HG02571 (cell line): ENCODE results near the gene MBD5.

ENCODE experiments used
- ATAC-seq: cut with Tn5 transposase; IDR thresholded peaks from one replicate; pipeline ENCODE4 v1.9.1; 2021; ENCODE audit warnings: mild to moderate bottlenecking, moderate library complexity; ENCODE audit not compliant: unreplicated experiment

Gene MBD5

GRCh38 chr2:148299616-148300015 lies 278.7 kb downstream of the MBD5 start:
- ATAC-seq = no peak

DNA sequence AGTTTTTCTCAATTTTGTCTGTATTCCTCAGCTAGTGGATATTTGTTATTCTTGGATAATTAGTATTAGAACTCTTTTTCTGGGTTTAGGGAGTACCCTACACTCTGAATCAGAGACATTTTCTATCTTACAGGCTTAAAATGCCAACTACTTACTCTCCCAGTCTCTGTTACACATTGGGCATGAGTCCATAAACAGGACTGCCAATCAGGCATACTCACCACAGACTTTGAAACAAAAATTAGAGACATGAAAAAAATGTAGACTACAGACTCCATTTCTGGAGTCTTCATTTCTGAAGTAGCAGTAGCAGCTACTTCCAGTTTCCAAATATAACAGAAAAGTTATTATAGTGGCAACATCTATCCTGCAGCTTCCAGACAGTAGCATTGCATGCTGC lies 279.7 kb downstream of the MBD5 start:
- ATAC-seq = no peak

DNA sequence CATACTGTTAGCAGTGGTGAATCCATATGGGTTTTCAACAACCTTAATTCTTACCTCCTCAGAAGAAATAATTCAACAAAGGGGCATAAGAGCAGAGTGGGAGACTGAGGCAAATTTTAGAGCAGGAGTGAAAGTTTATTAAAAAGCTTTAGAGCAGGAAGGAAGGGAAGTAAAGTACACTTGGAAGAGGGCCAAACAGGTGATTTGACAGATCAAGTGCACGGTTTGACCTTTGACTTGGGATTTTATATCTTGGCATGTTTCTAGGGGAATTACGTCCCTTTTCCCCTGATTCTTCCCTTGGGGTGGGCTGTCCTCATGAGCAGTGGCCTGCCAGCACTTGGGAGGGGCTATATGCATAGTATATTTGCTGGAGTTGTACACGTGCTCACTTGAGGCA lies 280.5 kb downstream of the MBD5 start:
- ATAC-seq = no peak

GRCh38 chr2:148302526-148302925 lies 281.6 kb downstream of the MBD5 start:
- ATAC-seq = no peak

- ATAC-seq = no peak
These were observed 282.3 kb downstream of the MBD5 start for GRCh38 chr2:148303161-148303560.

DNA sequence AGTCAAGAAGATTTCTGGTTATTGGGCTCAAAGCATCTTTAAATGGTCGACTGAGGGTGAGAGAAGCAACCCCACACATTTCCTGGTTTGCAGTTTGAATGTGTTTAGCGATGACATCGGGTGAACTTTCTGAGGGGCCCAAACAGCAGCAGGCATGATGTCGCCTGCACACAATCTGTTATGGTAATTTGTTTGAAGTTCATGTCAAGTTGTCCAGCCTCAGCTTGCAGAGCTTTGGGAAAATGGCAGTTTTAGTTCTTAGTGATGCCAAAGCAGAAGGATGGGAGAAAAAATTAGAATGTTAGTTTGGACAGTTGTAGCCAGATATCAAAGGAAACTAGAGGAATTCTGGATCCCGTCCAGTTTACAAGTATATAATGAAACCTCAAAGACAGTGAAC lies 284.6 kb downstream of the MBD5 start:
- ATAC-seq = no peak

- no peak for ATAC-seq
These were observed 285.1 kb downstream of the MBD5 start for GRCh38 chr2:148306027-148306426.

GRCh38 chr2:148317598-148317997 lies 296.7 kb downstream of the MBD5 start:
- no peak for ATAC-seq

- ATAC-seq = no peak
These were observed 317.6 kb downstream of the MBD5 start for GRCh38 chr2:148338541-148338940.

- ATAC-seq = no peak
These were observed 321.2 kb downstream of the MBD5 start for GRCh38 chr2:148342086-148342485.

DNA sequence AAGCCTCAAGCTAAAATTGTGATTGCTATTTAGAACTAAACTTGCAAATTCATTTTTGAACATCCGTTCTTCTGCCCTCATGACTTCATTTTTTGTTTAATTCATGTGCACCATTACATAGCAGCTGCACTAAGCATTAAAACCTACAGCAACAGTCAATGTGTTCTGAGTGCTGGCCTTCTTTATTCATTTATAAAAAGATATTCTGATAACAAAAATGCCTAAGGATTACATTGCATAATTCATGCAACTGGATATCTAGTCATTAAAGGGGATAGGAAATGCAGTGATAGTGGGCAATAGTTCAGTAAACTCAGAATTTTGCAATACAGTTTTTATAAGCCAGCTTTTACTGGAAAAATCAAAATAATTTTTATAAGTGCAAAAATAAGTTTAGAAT lies 329.3 kb downstream of the MBD5 start:
- no peak for ATAC-seq

DNA sequence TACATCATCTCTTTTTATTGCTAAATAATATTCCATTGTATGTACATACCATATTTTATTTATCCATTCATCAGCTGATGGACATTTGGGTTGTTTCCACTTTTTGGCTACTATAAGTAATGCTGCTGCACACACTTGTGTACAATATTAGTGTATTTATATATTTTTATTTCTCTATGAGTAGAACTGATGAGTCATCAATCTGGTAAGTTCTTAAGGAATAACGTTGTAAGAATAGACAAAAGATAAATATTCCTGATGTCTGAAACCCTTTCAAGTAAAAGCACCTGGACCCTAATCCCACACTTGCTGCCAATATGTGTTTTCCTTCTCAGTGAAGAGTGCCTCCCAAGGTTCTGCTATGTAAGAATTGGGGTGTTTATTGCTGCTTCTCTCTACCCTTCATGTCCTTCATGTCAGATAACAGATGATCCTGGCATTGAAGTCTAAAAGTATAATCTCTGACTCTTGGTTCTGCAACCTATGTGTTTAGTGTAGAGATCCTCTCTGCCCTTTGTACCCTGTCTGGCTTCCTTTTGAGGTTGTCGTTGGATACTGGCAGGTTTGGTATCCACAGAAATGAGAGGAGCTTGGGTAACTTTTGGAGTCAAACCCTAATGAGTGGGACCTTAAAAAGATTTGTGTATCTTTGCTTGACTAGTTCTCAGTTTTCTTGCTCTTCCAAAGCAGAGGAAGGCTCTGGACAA lies 330.7 kb downstream of the MBD5 start:
- no peak for ATAC-seq

- ATAC-seq = no peak
These were observed 337.5 kb downstream of the MBD5 start for GRCh38 chr2:148358375-148358774.

GRCh38 chr2:148360662-148361061 lies 339.8 kb downstream of the MBD5 start:
- no peak for ATAC-seq

DNA sequence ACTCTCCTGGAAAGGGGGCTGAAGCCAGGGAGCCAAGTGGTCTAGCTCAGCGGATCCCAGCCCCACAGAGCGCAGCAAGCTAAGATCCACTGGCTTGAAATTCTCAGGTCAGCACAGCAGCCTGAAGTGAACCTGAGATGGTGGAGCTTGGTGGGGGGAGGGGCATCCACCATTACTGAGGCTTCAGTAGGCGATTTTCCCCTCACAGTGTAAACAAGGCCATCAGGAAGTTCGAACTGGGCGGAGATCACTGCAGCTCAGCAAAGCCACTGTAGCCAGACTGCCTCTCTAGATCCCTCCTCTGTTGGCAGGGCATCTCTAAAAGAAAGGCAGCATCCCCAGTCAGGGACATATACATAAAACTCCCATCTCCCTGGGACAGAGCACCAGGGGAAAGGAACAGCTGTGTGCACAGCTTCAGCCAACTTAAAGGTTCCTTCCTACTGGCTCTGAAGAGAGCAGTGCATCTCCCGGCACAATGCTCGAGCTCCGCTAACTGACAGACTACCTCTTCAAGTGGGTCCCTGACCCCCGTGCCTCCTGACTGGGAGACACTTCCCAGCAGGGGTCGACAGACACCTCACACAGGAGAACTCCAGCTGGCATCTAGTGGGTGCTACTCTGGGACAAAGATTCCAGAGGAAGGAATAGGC lies 341.4 kb downstream of the MBD5 start:
- ATAC-seq = no peak

- no peak for ATAC-seq
These were observed 354.3 kb downstream of the MBD5 start for GRCh38 chr2:148375214-148375613.

GRCh38 chr2:148391324-148391723 lies 370.4 kb downstream of the MBD5 start:
- no peak for ATAC-seq

GRCh38 chr2:148402786-148403185 lies 381.9 kb downstream of the MBD5 start:
- ATAC-seq = no peak

DNA sequence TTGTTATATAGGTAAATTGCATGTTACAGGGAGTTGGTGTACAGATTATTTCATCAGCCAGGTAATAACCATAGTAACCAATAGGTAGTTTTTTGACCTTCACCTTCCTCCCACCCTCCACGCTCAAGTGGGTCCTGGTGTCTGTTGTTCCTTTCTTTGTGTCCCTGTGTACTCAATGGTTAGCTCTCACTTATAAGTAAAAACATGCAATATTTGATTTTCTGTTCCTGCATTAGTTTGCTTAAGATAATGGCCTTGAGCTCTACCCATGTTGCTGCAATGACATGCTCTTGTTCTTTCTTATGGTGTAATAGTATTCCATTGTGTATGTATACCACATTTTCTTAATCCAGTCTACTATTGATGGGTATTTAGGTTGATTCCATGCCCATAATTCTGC lies 390.0 kb downstream of the MBD5 start:
- no peak for ATAC-seq

GRCh38 chr2:148416248-148416647 lies 395.4 kb downstream of the MBD5 start:
- no peak for ATAC-seq

DNA sequence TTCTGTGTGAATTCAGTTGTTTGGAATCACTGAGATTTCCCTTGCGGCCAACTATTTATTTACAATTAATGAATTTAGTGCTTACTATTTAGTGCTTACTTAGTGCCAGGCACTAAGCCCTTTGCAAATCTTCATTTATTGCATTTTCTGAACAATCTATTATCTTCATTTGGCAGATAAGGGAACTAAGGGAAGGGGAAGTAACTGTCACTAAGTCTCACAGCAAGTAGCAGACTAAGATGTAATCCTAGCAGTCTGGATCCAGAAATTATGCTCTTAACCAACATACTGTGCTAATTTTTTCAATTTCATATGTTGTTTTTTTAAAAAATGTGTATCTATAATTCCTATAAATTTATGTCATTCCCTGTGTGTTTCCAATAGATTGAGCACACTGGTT lies 409.2 kb downstream of the MBD5 start:
- ATAC-seq = no peak

GRCh38 chr2:148447877-148448276 lies 427.0 kb downstream of the MBD5 start:
- no peak for ATAC-seq

DNA sequence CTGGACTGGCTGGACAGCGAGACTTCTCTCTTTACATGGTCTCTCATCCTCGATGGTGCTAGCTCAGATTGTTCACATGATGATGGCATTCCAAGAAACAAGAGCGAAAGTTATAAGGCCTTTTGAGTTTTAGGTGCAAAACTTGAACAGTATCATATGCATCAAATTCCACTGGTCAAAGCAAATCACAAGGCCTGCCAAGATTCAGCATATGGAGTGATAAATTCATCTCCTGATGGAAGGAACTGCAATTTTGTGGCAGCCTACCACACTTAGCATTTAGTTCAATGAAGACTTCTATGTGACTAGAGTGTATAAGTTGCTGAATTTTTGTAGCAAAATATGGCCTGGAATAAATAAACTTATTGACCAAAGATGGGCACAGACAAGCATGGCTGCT lies 429.6 kb downstream of the MBD5 start:
- no peak for ATAC-seq
